GM21515 (cell line): ENCODE results near the gene ARL3.
A peak's percentile ranks its signal among the peaks of the same experiment; 100 is the strongest.

Experiments
- ATAC-seq: cut with Tn5 transposase; IDR thresholded peaks from one replicate; pipeline ENCODE4 v1.9.1; 2021; ENCODE audit not compliant: unreplicated experiment

The ARL3 gene

GRCh38 chr10:102652170-102652916, 61.9 kb downstream of the ARL3 start:
- ATAC-seq: peak; percentile 38

- no peak for ATAC-seq
Measured at GRCh38 chr10:102651455-102652169, 62.6 kb downstream of the ARL3 start.

- no peak for ATAC-seq
Measured at GRCh38 chr10:102650655-102651454, 63.3 kb downstream of the ARL3 start.

GRCh38 chr10:102649797-102650654, 64.2 kb downstream of the ARL3 start:
- no peak for ATAC-seq

- ATAC-seq: no peak
Measured at GRCh38 chr10:102648889-102649796, 65.1 kb downstream of the ARL3 start.

- ATAC-seq: no peak
Measured at GRCh38 chr10:102648269-102648888, 65.8 kb downstream of the ARL3 start.

- no peak for ATAC-seq
Measured at GRCh38 chr10:102647443-102648268, 66.5 kb downstream of the ARL3 start.

- ATAC-seq: no peak
Measured at GRCh38 chr10:102646610-102647442, 67.4 kb downstream of the ARL3 start.

- ATAC-seq: peak; percentile 25
Measured at GRCh38 chr10:102645741-102646609, 68.2 kb downstream of the ARL3 start.

- ATAC-seq: no peak
Measured at GRCh38 chr10:102645388-102645740, 68.8 kb downstream of the ARL3 start.

- ATAC-seq: no peak
Measured at GRCh38 chr10:102644646-102645387, 69.4 kb downstream of the ARL3 start.

- ATAC-seq: no peak
Measured at GRCh38 chr10:102644066-102644645, 70.0 kb downstream of the ARL3 start, which contains the start of gene TRIM8. TRIM8 (plus strand) TSS chr10:102644479; CDS start chr10:102644618, 139 bp downstream.

GRCh38 chr10:102643336-102644065, 70.7 kb downstream of the ARL3 start:
- no peak for ATAC-seq

- ATAC-seq: no peak
Measured at GRCh38 chr10:102642736-102643335, 71.4 kb downstream of the ARL3 start.
